Measurements from ENCODE around the gene YWHAE. TPM values are rescaled to one million over a fixed set of nuclear protein-coding genes. Genes with fewer than 3 reads are reported as not detected.

The YWHAE gene
- total and polyA plus RNA-seq, 9 of the 15 experiments (the other 6 are each of a cell fraction or from before 2014, with no cell fraction given), result 184 to 727 (median 448) TPM

GRCh38 chr17:1385861-1386260 is 14.2 kb downstream of the YWHAE start:
- Histone ChIP-seq H3K4me2 (ENCODE audit: insufficient read depth, low read length) (no peak overlapping the region), H3K4me1 (replicated peaks in 1 of 2; ENCODE audit: control insufficient read depth in 2 of 2, insufficient read depth in 2 of 2, low read length in 2 of 2) (peaks cover 4 to 10% of the 10 kb centered on the region in 2 experiments; a peak in 3 of 5 replicates), H4K20me1 (replicated peaks; ENCODE audit: control insufficient read depth, insufficient read depth, low read length) (peaks cover 45% of the 10 kb centered on the region), H3K9me3 (replicated peaks; ENCODE audit: control insufficient read depth, insufficient read depth, low read depth, low read length) (no peaks in the 10 kb centered on the region), H3K27me3 (ENCODE audit: control insufficient read depth in 2 of 2, insufficient read depth in 2 of 2, low read length in 2 of 2) (no peaks in the 10 kb centered on the region), H3K36me3 (ENCODE audit: control insufficient read depth, insufficient read depth, low read length) (peaks cover 29% of the 10 kb centered on the region; the same call in 2 of the 3 replicates), H3K27ac (ENCODE audit: extremely low read depth, low read depth, low read length) (no peak overlapping the region), H3K79me2 (ENCODE audit: control insufficient read depth, insufficient read depth, low read length) (peaks cover 99% of the 10 kb centered on the region), H3K9me1 (ENCODE audit: control insufficient read depth, insufficient read depth, low read length) (peaks cover 5% of the 10 kb centered on the region), H3K4me3 (no peak overlapping the region), H3K9ac (ENCODE audit: insufficient read depth in 1 of 2, low read depth in 2 of 2, low read length in 2 of 2) (no peak overlapping the region), H2AFZ (ENCODE audit: low read depth, low read length) (no peak overlapping the region)
- TF ChIP-seq CBX5 (IDR thresholded peaks at IDR 0.05; ENCODE audit: borderline replicate concordance, low read depth), result no peak
- TF ChIP-seq ZNF717 (CRISPR knock-in tag; IDR thresholded peaks at IDR 0.05), result no peak
- TF ChIP-seq ZBTB2 (IDR thresholded peaks at IDR 0.05), result no peak
- intact Hi-C loops (cut with micrococcal nuclease), result no loop called here
- BruUV-seq (replicated peaks), result no TSS peak
- 80% methylated on average over 1 of the region's 2 CpGs for WGBS (ENCODE audit: insufficient coverage, low coverage, missing lambda C conversion rate)
- CTCF ChIA-PET (ENCODE audit: low intra/inter-chr PET ratio), result no interaction called here
- in situ Hi-C loops (cut with MboI), result no loop called here
- no peak for DNase-seq (ENCODE audit: extremely low read depth in 1 of 4, low spot score in 3 of 4)
- POLR2A ChIA-PET, result interaction anchor here (0.6 to 2.6 kb wide), 7 partner anchors 8 to 50 kb away, joined by 3 to 11 read pairs (median 4); partner anchors contain the start of gene YWHAE
- FAIRE-seq, result no peak
- ATAC-seq, result no peak

GRCh38 chr17:1384905-1385435 is 15.1 kb downstream of the YWHAE start:
- no peak overlapping the region for H3K9ac ChIP-seq (ENCODE audit: insufficient read depth in 1 of 2, low read depth in 2 of 2, low read length in 2 of 2)
- BruUV-seq (replicated peaks), result no TSS peak
- DNase-seq (ENCODE audit: extremely low read depth in 1 of 4, low spot score in 3 of 4) (no peak), FAIRE-seq (no peak), ATAC-seq (no peak)
- peaks cover 46% of the 10 kb centered on the region for H4K20me1 ChIP-seq (replicated peaks; ENCODE audit: control insufficient read depth, insufficient read depth, low read length)
- peaks cover 5% of the 10 kb centered on the region for H3K9me1 ChIP-seq (ENCODE audit: control insufficient read depth, insufficient read depth, low read length)
- intact Hi-C loops (cut with micrococcal nuclease) (no loop called here), in situ Hi-C loops (cut with MboI) (no loop called here)
- no peak overlapping the region for H3K4me3 ChIP-seq
- POLR2A ChIA-PET, result interaction anchor here (0.7 to 2.6 kb wide), 3 partner anchors 13 to 51 kb away, joined by 3 to 11 read pairs (median 4); no protein-coding TSS in a partner anchor
- H3K36me3 ChIP-seq (ENCODE audit: control insufficient read depth, insufficient read depth, low read length), result peaks cover 28% of the 10 kb centered on the region; the same call in 2 of the 3 replicates
- H3K27me3 ChIP-seq (ENCODE audit: control insufficient read depth in 2 of 2, insufficient read depth in 2 of 2, low read length in 2 of 2), result no peaks in the 10 kb centered on the region
- H3K4me1 ChIP-seq (replicated peaks in 1 of 2; ENCODE audit: control insufficient read depth in 2 of 2, insufficient read depth in 2 of 2, low read length in 2 of 2), result peaks cover 3 to 4% of the 10 kb centered on the region in 2 experiments; a peak in 3 of 5 replicates
- 0% methylated on average over 1 of the region's 1 CpG for WGBS (ENCODE audit: insufficient coverage, low coverage, missing lambda C conversion rate)
- H3K4me2 ChIP-seq (ENCODE audit: insufficient read depth, low read length), result no peak overlapping the region
- H3K79me2 ChIP-seq (ENCODE audit: control insufficient read depth, insufficient read depth, low read length), result peaks cover 99% of the 10 kb centered on the region
- H3K9me3 ChIP-seq (replicated peaks; ENCODE audit: control insufficient read depth, insufficient read depth, low read depth, low read length), result no peaks in the 10 kb centered on the region
- H2AFZ ChIP-seq (ENCODE audit: low read depth, low read length), result no peak overlapping the region
- H3K27ac ChIP-seq (ENCODE audit: extremely low read depth, low read depth, low read length), result no peak overlapping the region
- CTCF ChIA-PET (ENCODE audit: low intra/inter-chr PET ratio), result no interaction called here
- no peak for TF ChIP-seq L3MBTL2 (IDR thresholded peaks at IDR 0.05)
- no peak for TF ChIP-seq ZFP91 (CRISPR knock-in tag; IDR thresholded peaks at IDR 0.05)
- TF ChIP-seq TBP (optimal IDR thresholded peaks at IDR 0.05; ENCODE audit: low read depth, low read length), result no peak
- no peak for TF ChIP-seq ZNF584 (CRISPR knock-in tag; IDR thresholded peaks at IDR 0.05; ENCODE audit: low read depth)
- TF ChIP-seq HEY1 (CRISPR knock-in tag; IDR thresholded peaks at IDR 0.05; ENCODE audit: borderline replicate concordance), result no peak
- TF ChIP-seq ZBTB12 (CRISPR knock-in tag; IDR thresholded peaks at IDR 0.05), result no peak
- TF ChIP-seq BRD4 (IDR thresholded peaks at IDR 0.05), result no peak
- TF ChIP-seq BCOR (IDR thresholded peaks at IDR 0.05), result no peak
- no peak for TF ChIP-seq ZNF175 (CRISPR knock-in tag; IDR thresholded peaks at IDR 0.05; ENCODE audit: low read depth)

Measured in K562 (cell line).